Heart left ventricle (tissue), 16 donors: Measurements from ENCODE around the gene TSKU. TPM values are rescaled to one million over a fixed set of nuclear protein-coding genes. Genes with fewer than 3 reads are reported as not detected.

Source experiments
- ATAC-seq, 4 donors: fragments of 200-7000 bp; cut with Tn5 transposase; one replicate each; pipeline ENCODE4 v1.9.1; 2020 to 2022; ENCODE audit warnings: moderate library complexity in 4 of 4, mild to moderate bottlenecking in 3 of 4, moderate number of reproducible peaks in 1 of 4
- DNase-seq, 5 donors: peaks; one replicate each; pipeline ENCODE4 v3.0.0-alpha.2; 2020
- H3K27ac ChIP-seq, 12 donors: fragments of 200-600 bp; sonication (generic) in 4 of 12; one replicate each; pipeline versions ENCODE4 v1.5.0 to v1.8.0; 2016 to 2022; ENCODE audit warnings: mild to moderate bottlenecking in 2 of 12
- H3K27me3 ChIP-seq, 9 donors: fragments of 200-600 bp; sonication (generic) in 2 of 9; one replicate each; pipeline versions ENCODE4 v1.5.1 to v1.8.0; 2016 to 2022; ENCODE audit warnings: mild to moderate bottlenecking in 3 of 9
- H3K36me3 ChIP-seq, 9 donors: fragments of 200-600 bp; sonication (generic) in 2 of 9; one replicate each; pipeline versions ENCODE4 v1.5.0 to v1.8.0; 2018 to 2022; ENCODE audit warnings: mild to moderate bottlenecking in 2 of 9
- H3K4me1 ChIP-seq, 12 donors: fragments of 200-600 bp; sonication (generic) in 4 of 12; one replicate each; pipeline versions ENCODE4 v1.5.0 to v1.8.0; 2016 to 2022; ENCODE audit warnings: mild to moderate bottlenecking in 3 of 12
- H3K4me3 ChIP-seq, 12 donors: fragments of 200-600 bp; sonication (generic) in 4 of 12; one replicate each; pipeline versions ENCODE4 v1.5.0 to v1.8.0; 2017 to 2022; ENCODE audit warnings: mild to moderate bottlenecking in 9 of 12, moderate library complexity in 4 of 12
- H3K9me3 ChIP-seq, 12 donors: fragments of 200-600 bp; sonication (generic) in 4 of 12; one replicate each; pipeline versions ENCODE4 v1.5.0 to v1.8.0; 2016 to 2022; ENCODE audit warnings: mild to moderate bottlenecking in 1 of 12
- CTCF ChIP-seq, 12 donors: fragments of 200-600 bp; sonication (generic) in 4 of 12; IDR thresholded peaks; one replicate each; pipeline versions ENCODE4 v1.5.0 to v1.8.0; 2018 to 2022; ENCODE audit warnings: antibody characterized with exemption in 12 of 12, mild to moderate bottlenecking in 5 of 12
- POLR2A ChIP-seq, 2 donors: fragments of 450-650 bp; IDR thresholded peaks; one replicate each; pipeline ENCODE4 v1.6.1; 2017; ENCODE audit warnings: antibody characterized with exemption in 2 of 2, mild to moderate bottlenecking in 2 of 2, moderate library complexity in 2 of 2
- WGBS, 4 donors: extraction: QIAGEN DNeasy Blood & Tissue Kit in 2 of 4; methylation state at CpG; one replicate each; pipeline versions ENCODE4 v1.1.5 to v1.1.7; 2013 to 2018; 5-methylcytosine and 5-hydroxymethylcytosine counted together
- intact Hi-C, 10 donors: fragments of 100-400 bp; cut with DNase I; formaldehyde crosslinking; loops; one replicate each; pipeline versions ENCODE4 v1.11.1 to v1.14.2; 2022
- polyA plus RNA-seq, 2 donors: library from polyadenylated mRNA; stranded (reverse); fragments of 200-250 nt; gene quantifications; one replicate each; pipeline ENCODE4 v1.2.3, GENCODE V29; 2013
- total RNA-seq, 9 donors: library from RNA; depleted of rRNA in 2 of 9; stranded (reverse); fragments of >200 nt in 2 of 9; fragmentation: NEBNext Ultra II Directional in 3 of 9; extraction: Animal tissue kit (Norgen Biotek cat#: 25700) in 3 of 9; gene quantifications; one replicate each; pipeline versions ENCODE4 v1.1.0 to v1.2.4, GENCODE V29; 2016 to 2023
- donor health status: ischemic (EF 13 %, LVEDD 7.1; RV severe dilation, severe dysfunction).
- donor health status: healthy with polysubstance abuse.
- donor health status: DM: no; HTN: yes; CAD: no.
- donor health status: DM: no; HTN: no; CAD: no.
- donor health status: ischemic (EF 25% LVEDD 6.9; RV normal size, moderate dysfunction).
- donor health status: ischemic (EF 25% LVEDD 5.7; RV mildly dilated, moderate dysfunction).
- donor health status: healthy.
- donor health status: DM: yes; HTN: yes; CAD: no.
- donor health status: ischemic (EF 35%, LVEDD 5.7; RV mildly dilated, moderate dysfunction).
- donor health status: nonischemic (EF 11% LVEDD 7.7; RV severe dilation, severe dysfunction).
- donor health status: DM: yes; HTN: yes; CAD: no.
- donor health status: PGD.
- donor health status: ischemic (EF 29% LVEDD 5.4; RV normal size, mild dysfunction).
- donor health status: nonischemic (EF 23%, LVEDD 6.1; RV moderate dilation, normal function).

Gene TSKU
- total and polyA plus RNA-seq, 11 donors = 4.5 to 39.8 (median 11.2) TPM

- no peaks in the 10 kb centered on the region for H3K9me3 ChIP-seq
Measured at GRCh38 chr11:76767659-76768058, 15.5 kb upstream of the TSKU start.

GRCh38 chr11:76768088-76768908, 14.9 kb upstream of the TSKU start:
- H3K4me3 ChIP-seq = peak overlapping the region in 1 of 12 donors; percentile 8
- peaks cover 8 to 95% (median 67%) of the 10 kb centered on the region in 12 donors for H3K4me1 ChIP-seq
- no peaks in the 10 kb centered on the region for H3K27me3 ChIP-seq
- peak in 3 of 4 donors; percentile 24 to 58 (median 41) for ATAC-seq
- peak in 3 of 5 donors; percentile 45 to 67 (median 54) for DNase-seq
- intact Hi-C loops = no loop called here
- H3K27ac ChIP-seq = peak overlapping the region in 4 of 12 donors; percentile 6 to 24 (median 11)
- H3K9me3 ChIP-seq = no peaks in the 10 kb centered on the region
- WGBS, 4 donors = 13 to 20% (median 16%) methylated on average over 7 of the region's 7 CpGs
- no peaks in the 10 kb centered on the region for H3K36me3 ChIP-seq
- TF ChIP-seq POLR2A (IDR thresholded peaks at IDR 0.05) = no peak
- no peak for TF ChIP-seq CTCF (IDR thresholded peaks at IDR 0.05)

More at GRCh38 chr11:76767659-76768058, 15.5 kb upstream of the TSKU start:
- H3K4me3 ChIP-seq = no peak overlapping the region
- no peaks in the 10 kb centered on the region for H3K27me3 ChIP-seq
- no peaks in the 10 kb centered on the region for H3K36me3 ChIP-seq
- 47 to 65% (median 56%) methylated on average over 4 to 5 of the region's 5 CpGs for WGBS, 4 donors
- ATAC-seq = no peak
- intact Hi-C loops = no loop called here
- peaks cover 8 to 91% (median 65%) of the 10 kb centered on the region in 12 donors for H3K4me1 ChIP-seq
- TF ChIP-seq CTCF (IDR thresholded peaks at IDR 0.05) = no peak
- no peak for TF ChIP-seq POLR2A (IDR thresholded peaks at IDR 0.05)
- H3K27ac ChIP-seq = peak overlapping the region in 3 of 12 donors; percentile 6 to 13 (median 9)
- no peak for DNase-seq

GRCh38 chr11:76768909-76769560, 14.1 kb upstream of the TSKU start:
- Histone ChIP-seq H3K27me3 (no peaks in the 10 kb centered on the region), H3K9me3 (no peaks in the 10 kb centered on the region), H3K4me1 (peaks cover 8 to 95% (median 67%) of the 10 kb centered on the region in 12 donors), H3K27ac (no peak overlapping the region), H3K36me3 (no peaks in the 10 kb centered on the region), H3K4me3 (no peak overlapping the region)
- DNase-seq (no peak), ATAC-seq (no peak)
- intact Hi-C loops = no loop called here
- WGBS, 4 donors = 49 to 58% (median 54%) methylated on average over 4 to 10 of the region's 10 CpGs
- no peak for TF ChIP-seq POLR2A (IDR thresholded peaks at IDR 0.05)
- no peak for TF ChIP-seq CTCF (IDR thresholded peaks at IDR 0.05)
